ENCODE measurements around the gene EPHB2. TPM values are rescaled to one million over a fixed set of nuclear protein-coding genes. Genes with fewer than 3 reads are reported as not detected.
"Not testable (repeated sequence)": the region's sequence is repeated elsewhere in the genome, so short reads cannot be mapped to it uniquely, and the experiment has no call there.

EPHB2 gene
- total and polyA plus RNA-seq, 3 experiments from 2014 or later, result 0.22 to 0.33 TPM; not detected in 1

GRCh38 chr1:22936681-22937080, 226.0 kb downstream of the EPHB2 start:
- Histone ChIP-seq H3K36me3 (ENCODE audit: insufficient read depth, low read length) (no peaks in the 10 kb centered on the region), H3K27ac (ENCODE audit: low read depth, low read length) (no peak overlapping the region), H3K27me3 (ENCODE audit: insufficient read depth, low read length, poor library complexity, severe bottlenecking) (no peaks in the 10 kb centered on the region), H3K4me1 (ENCODE audit: insufficient read depth, low read length) (no peaks in the 10 kb centered on the region), H3K9me3 (ENCODE audit: low read length) (peaks cover 5% of the 10 kb centered on the region), H3K4me3 (ENCODE audit: low read length) (no peak overlapping the region)
- H3K36me3 Mint-ChIP-seq, result peaks cover 0 to 10% (median 0%) of the 10 kb centered on the region in 3 donors
- CTCF ChIA-PET, result no interaction called here
- DNase-seq, result no peak
- H3K27ac Mint-ChIP-seq, result no peak overlapping the region
- peaks cover 16 to 21% of the 10 kb centered on the region in 2 donors for H3K27me3 Mint-ChIP-seq
- H3K4me3 Mint-ChIP-seq, result no peak overlapping the region
- POLR2A ChIA-PET, result no interaction called here
- H3K4me1 Mint-ChIP-seq, result no peaks in the 10 kb centered on the region
- H3K9me3 Mint-ChIP-seq, result peaks cover 14 to 20% (median 17%) of the 10 kb centered on the region in 5 donors

GRCh38 chr1:22941257-22941656, 230.6 kb downstream of the EPHB2 start:
- H3K4me3 Mint-ChIP-seq, result no peak overlapping the region
- peaks cover 30 to 41% of the 10 kb centered on the region in 2 donors for H3K27me3 Mint-ChIP-seq
- H3K27ac Mint-ChIP-seq, result no peak overlapping the region
- ChIA-PET POLR2A (no interaction called here), CTCF (no interaction called here)
- H3K9me3 Mint-ChIP-seq, result peaks cover 14 to 25% (median 21%) of the 10 kb centered on the region in 5 donors
- Histone ChIP-seq H3K27ac (ENCODE audit: low read depth, low read length) (no peak overlapping the region), H3K9me3 (ENCODE audit: low read length) (peaks cover 6% of the 10 kb centered on the region), H3K4me1 (ENCODE audit: insufficient read depth, low read length) (no peaks in the 10 kb centered on the region), H3K4me3 (ENCODE audit: low read length) (no peak overlapping the region), H3K36me3 (ENCODE audit: insufficient read depth, low read length) (no peaks in the 10 kb centered on the region), H3K27me3 (ENCODE audit: insufficient read depth, low read length, poor library complexity, severe bottlenecking) (peaks cover 3% of the 10 kb centered on the region)
- DNase-seq, result no peak
- no peaks in the 10 kb centered on the region for H3K4me1 Mint-ChIP-seq
- peaks cover 0 to 10% (median 0%) of the 10 kb centered on the region in 3 donors for H3K36me3 Mint-ChIP-seq

GRCh38 chr1:22944346-22945055, 233.9 kb downstream of the EPHB2 start:
- H3K9me3 Mint-ChIP-seq, result peaks cover 14 to 23% (median 20%) of the 10 kb centered on the region in 5 donors
- ChIA-PET CTCF (no interaction called here), POLR2A (no interaction called here)
- Histone ChIP-seq H3K27me3 (ENCODE audit: insufficient read depth, low read length, poor library complexity, severe bottlenecking) (peaks cover 3% of the 10 kb centered on the region), H3K36me3 (ENCODE audit: insufficient read depth, low read length) (no peaks in the 10 kb centered on the region), H3K4me1 (ENCODE audit: insufficient read depth, low read length) (no peaks in the 10 kb centered on the region), H3K9me3 (ENCODE audit: low read length) (peaks cover 6% of the 10 kb centered on the region), H3K4me3 (ENCODE audit: low read length) (no peak overlapping the region), H3K27ac (ENCODE audit: low read depth, low read length) (no peak overlapping the region)
- no peak for DNase-seq
- H3K27ac Mint-ChIP-seq, result no peak overlapping the region
- peaks cover 36 to 51% of the 10 kb centered on the region in 2 donors for H3K27me3 Mint-ChIP-seq
- no peaks in the 10 kb centered on the region for H3K4me1 Mint-ChIP-seq
- no peak overlapping the region for H3K4me3 Mint-ChIP-seq
- H3K36me3 Mint-ChIP-seq, result peaks cover 0 to 9% (median 0%) of the 10 kb centered on the region in 3 donors

GRCh38 chr1:22945171-22945570, 234.5 kb downstream of the EPHB2 start:
- POLR2A ChIA-PET; CTCF ChIA-PET; H3K36me3 Mint-ChIP-seq; DNase-seq; H3K4me3 Mint-ChIP-seq; H3K27ac ChIP-seq (ENCODE audit: low read depth, low read length); H3K27ac Mint-ChIP-seq; H3K4me1 Mint-ChIP-seq; H3K4me1 ChIP-seq (ENCODE audit: insufficient read depth, low read length); H3K4me3 ChIP-seq (ENCODE audit: low read length); H3K36me3 ChIP-seq (ENCODE audit: insufficient read depth, low read length); H3K9me3 ChIP-seq (ENCODE audit: low read length); H3K27me3 ChIP-seq (ENCODE audit: insufficient read depth, low read length, poor library complexity, severe bottlenecking): not testable (repeated sequence)
- H3K27me3 Mint-ChIP-seq, result peaks cover 34 to 54% of the 10 kb centered on the region in 2 donors
- peaks cover 8 to 19% (median 17%) of the 10 kb centered on the region in 5 donors for H3K9me3 Mint-ChIP-seq

- no peaks in the 10 kb centered on the region for H3K9me3 ChIP-seq (ENCODE audit: low read length)
- no peaks in the 10 kb centered on the region for H3K36me3 ChIP-seq (ENCODE audit: insufficient read depth, low read length)
- Mint-ChIP-seq H3K9me3 (peaks cover 0 to 7% (median 0%) of the 10 kb centered on the region in 5 donors), H3K36me3 (peaks cover 0 to 2% (median 0%) of the 10 kb centered on the region in 3 donors), H3K4me3 (no peak overlapping the region), H3K27me3 (peaks cover 25 to 46% of the 10 kb centered on the region in 2 donors), H3K27ac (no peak overlapping the region), H3K4me1 (no peaks in the 10 kb centered on the region)
- no peak overlapping the region for H3K4me3 ChIP-seq (ENCODE audit: low read length)
- DNase-seq, result no peak
- no peaks in the 10 kb centered on the region for H3K4me1 ChIP-seq (ENCODE audit: insufficient read depth, low read length)
- ChIA-PET CTCF (no interaction called here), POLR2A (no interaction called here)
- no peak overlapping the region for H3K27ac ChIP-seq (ENCODE audit: low read depth, low read length)
- H3K27me3 ChIP-seq (ENCODE audit: insufficient read depth, low read length, poor library complexity, severe bottlenecking), result no peaks in the 10 kb centered on the region
Measured at GRCh38 chr1:22949822-22950331, 239.2 kb downstream of the EPHB2 start.

GRCh38 chr1:22951796-22952195, 241.2 kb downstream of the EPHB2 start:
- DNase-seq, result no peak
- CTCF ChIA-PET, result no interaction called here
- Mint-ChIP-seq H3K36me3 (peaks cover 0 to 2% (median 0%) of the 10 kb centered on the region in 3 donors), H3K4me3 (no peak overlapping the region), H3K9me3 (peaks cover 0 to 7% (median 0%) of the 10 kb centered on the region in 5 donors), H3K4me1 (no peaks in the 10 kb centered on the region), H3K27me3 (peaks cover 16 to 46% of the 10 kb centered on the region in 2 donors), H3K27ac (no peak overlapping the region)
- Histone ChIP-seq H3K4me1 (ENCODE audit: insufficient read depth, low read length) (no peaks in the 10 kb centered on the region), H3K36me3 (ENCODE audit: insufficient read depth, low read length) (no peaks in the 10 kb centered on the region), H3K9me3 (ENCODE audit: low read length) (no peaks in the 10 kb centered on the region), H3K4me3 (ENCODE audit: low read length) (no peak overlapping the region), H3K27ac (ENCODE audit: low read depth, low read length) (no peak overlapping the region), H3K27me3 (ENCODE audit: insufficient read depth, low read length, poor library complexity, severe bottlenecking) (no peaks in the 10 kb centered on the region)
- POLR2A ChIA-PET, result no interaction called here

GRCh38 chr1:22952694-22953056, 242.0 kb downstream of the EPHB2 start:
- CTCF ChIA-PET, result no interaction called here

DNA sequence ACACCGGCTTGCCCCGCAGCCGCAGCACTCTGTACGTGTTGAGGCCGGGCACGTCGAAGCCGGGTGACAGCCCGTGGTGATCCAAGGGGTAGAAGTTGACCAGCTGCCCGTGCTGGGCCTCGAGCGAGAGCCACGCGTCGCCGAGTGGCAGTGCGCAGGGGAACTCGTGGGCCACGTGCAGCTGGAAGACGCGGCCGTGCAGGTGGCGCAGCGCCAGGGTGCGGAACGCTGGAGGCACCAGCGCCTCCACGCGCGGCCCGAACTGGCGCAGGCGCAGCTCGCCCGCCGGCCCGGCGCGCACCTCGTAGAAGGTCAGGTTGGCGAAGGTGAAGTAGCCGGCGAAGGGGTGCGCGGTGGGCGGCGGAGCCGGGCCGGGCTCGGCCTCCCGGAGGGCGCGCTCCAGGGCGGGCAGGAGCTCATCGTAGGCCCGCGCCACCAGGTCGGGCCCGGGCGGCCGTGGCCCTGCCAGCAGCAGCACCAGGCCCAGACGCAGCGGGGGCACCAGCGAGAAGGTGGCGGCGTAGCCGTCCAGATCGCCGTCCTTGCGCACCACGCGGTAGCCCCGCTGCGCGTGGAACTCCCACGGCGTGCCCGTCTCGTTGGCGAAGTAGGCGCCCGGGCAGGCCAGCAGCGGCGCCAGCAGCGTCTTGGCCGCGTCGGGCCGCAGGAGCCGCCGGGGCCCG, 242.6 kb downstream of the EPHB2 start:
- no peaks in the 10 kb centered on the region for H3K36me3 ChIP-seq (ENCODE audit: insufficient read depth, low read length)
- no peak for DNase-seq
- Mint-ChIP-seq H3K27ac (no peak overlapping the region), H3K36me3 (peaks cover 0 to 2% (median 0%) of the 10 kb centered on the region in 3 donors), H3K4me1 (no peaks in the 10 kb centered on the region), H3K9me3 (peaks cover 0 to 7% (median 0%) of the 10 kb centered on the region in 5 donors), H3K4me3 (no peak overlapping the region), H3K27me3 (peaks cover 14 to 42% of the 10 kb centered on the region in 2 donors)
- H3K4me1 ChIP-seq (ENCODE audit: insufficient read depth, low read length), result no peaks in the 10 kb centered on the region
- CTCF ChIA-PET, result interaction anchor here (1.2 kb wide), 1 partner anchor 118 kb away, joined by 4 read pairs; no protein-coding TSS in a partner anchor
- POLR2A ChIA-PET, result no interaction called here
- no peak overlapping the region for H3K4me3 ChIP-seq (ENCODE audit: low read length)
- H3K27ac ChIP-seq (ENCODE audit: low read depth, low read length), result no peak overlapping the region
- H3K27me3 ChIP-seq (ENCODE audit: insufficient read depth, low read length, poor library complexity, severe bottlenecking), result no peaks in the 10 kb centered on the region
- no peaks in the 10 kb centered on the region for H3K9me3 ChIP-seq (ENCODE audit: low read length)

More at GRCh38 chr1:22952694-22953056, 242.0 kb downstream of the EPHB2 start:
- H3K27ac ChIP-seq (ENCODE audit: low read depth, low read length), result no peak overlapping the region
- H3K27ac Mint-ChIP-seq, result no peak overlapping the region
- H3K36me3 Mint-ChIP-seq, result peaks cover 0 to 2% (median 0%) of the 10 kb centered on the region in 3 donors
- peaks cover 14 to 46% of the 10 kb centered on the region in 2 donors for H3K27me3 Mint-ChIP-seq
- H3K4me1 ChIP-seq (ENCODE audit: insufficient read depth, low read length), result no peaks in the 10 kb centered on the region
- no peaks in the 10 kb centered on the region for H3K9me3 ChIP-seq (ENCODE audit: low read length)
- no peaks in the 10 kb centered on the region for H3K4me1 Mint-ChIP-seq
- H3K36me3 ChIP-seq (ENCODE audit: insufficient read depth, low read length), result no peaks in the 10 kb centered on the region
- DNase-seq, result no peak
- no peaks in the 10 kb centered on the region for H3K27me3 ChIP-seq (ENCODE audit: insufficient read depth, low read length, poor library complexity, severe bottlenecking)
- H3K4me3 Mint-ChIP-seq, result no peak overlapping the region
- H3K4me3 ChIP-seq (ENCODE audit: low read length), result no peak overlapping the region
- H3K9me3 Mint-ChIP-seq, result peaks cover 0 to 7% (median 0%) of the 10 kb centered on the region in 5 donors
- POLR2A ChIA-PET, result no interaction called here
